Panc1 (cell line): ENCODE results near the gene SPATA16.

Experiments
- CTCF ChIP-seq: fragments of 450-650 bp; IDR thresholded peaks from 2 replicates; pipeline ENCODE4 v1.5.1; 2017; ENCODE audit warnings: mild to moderate bottlenecking
- POLR2AphosphoS5 ChIP-seq: IDR thresholded peaks from 2 replicates; pipeline ENCODE4 v1.6.1; 2012; ENCODE audit warnings: mild to moderate bottlenecking, low read depth, low read length, moderate library complexity
- REST ChIP-seq, 2 experiments: IDR thresholded peaks; 2 replicates each; pipeline ENCODE4 v1.6.1; 2011 to 2012; ENCODE audit warnings: low read depth in 2 of 2, control low read depth in 1 of 2, low read length in 1 of 2, mild to moderate bottlenecking in 1 of 2, moderate library complexity in 1 of 2; ENCODE audit not compliant: insufficient read depth in 1 of 2
- SIN3A ChIP-seq: IDR thresholded peaks from 2 replicates; pipeline ENCODE4 v1.6.1; 2012; ENCODE audit warnings: low read depth, mild to moderate bottlenecking, low read length, moderate library complexity, borderline replicate concordance; ENCODE audit not compliant: insufficient read depth
- TCF7L2 ChIP-seq: IDR thresholded peaks from 2 replicates; pipeline ENCODE4 v1.6.1; 2011; ENCODE audit warnings: mild to moderate bottlenecking, low read depth, low read length, inconsistent platforms

GRCh38 chr3:172914854-172915253, 226.2 kb downstream of the SPATA16 start:
- no peak for TF ChIP-seq CTCF
- no peak for TF ChIP-seq TCF7L2
- no peak for TF ChIP-seq POLR2AphosphoS5
- TF ChIP-seq SIN3A = no peak
- TF ChIP-seq REST (IDR thresholded peaks at IDR 0.05; ENCODE audit: insufficient read depth in 1 of 2, low read depth in 2 of 2, low read length in 1 of 2) = no peak
